ENCODE data around the gene RBFOX2. TPM values are rescaled to one million over a fixed set of nuclear protein-coding genes. Genes with fewer than 3 reads are reported as not detected.
A peak's percentile ranks its signal among the peaks of the same experiment; 100 is the strongest.

RBFOX2 gene
- total RNA-seq, 3 donors from 2014 or later = 63.4 to 97.3 (median 85.5) TPM

GRCh38 chr22:35892192-35892591 lies 136.4 kb downstream of the RBFOX2 start:
- no peak for TF ChIP-seq POLR2A (IDR thresholded peaks at IDR 0.05)
- no peak for TF ChIP-seq CTCF (IDR thresholded peaks at IDR 0.05)
- TF ChIP-seq POLR2AphosphoS5 (IDR thresholded peaks at IDR 0.05) = no peak
- H3K4me1 ChIP-seq = no peaks in the 10 kb centered on the region
- H3K27ac ChIP-seq = peak overlapping the region in 1 of 2 donors; percentile 8
- H3K9me3 ChIP-seq = no peaks in the 10 kb centered on the region
- H3K27me3 ChIP-seq = no peaks in the 10 kb centered on the region
- H3K4me3 ChIP-seq = no peak overlapping the region
- no peak for DNase-seq (ENCODE audit: low spot score in 2 of 2)
- intact Hi-C loops (cut with DNase I; ENCODE audit: low total_unique reads) = no loop called here
- no peaks in the 10 kb centered on the region for H3K36me3 ChIP-seq

GRCh38 chr22:35891442-35891841 lies 137.2 kb downstream of the RBFOX2 start:
- H3K4me3 ChIP-seq = no peak overlapping the region
- intact Hi-C loops (cut with DNase I; ENCODE audit: low total_unique reads) = no loop called here
- no peaks in the 10 kb centered on the region for H3K9me3 ChIP-seq
- no peak overlapping the region for H3K27ac ChIP-seq
- TF ChIP-seq POLR2A (IDR thresholded peaks at IDR 0.05) (no peak), CTCF (IDR thresholded peaks at IDR 0.05) (no peak), POLR2AphosphoS5 (IDR thresholded peaks at IDR 0.05) (no peak)
- no peaks in the 10 kb centered on the region for H3K4me1 ChIP-seq
- no peak for DNase-seq (ENCODE audit: low spot score in 2 of 2)
- H3K27me3 ChIP-seq = no peaks in the 10 kb centered on the region
- H3K36me3 ChIP-seq = no peaks in the 10 kb centered on the region

GRCh38 chr22:35889071-35889470 lies 139.6 kb downstream of the RBFOX2 start:
- H3K4me3 ChIP-seq = no peak overlapping the region
- no peaks in the 10 kb centered on the region for H3K36me3 ChIP-seq
- TF ChIP-seq CTCF (IDR thresholded peaks at IDR 0.05) = no peak
- no peak for TF ChIP-seq POLR2A (IDR thresholded peaks at IDR 0.05)
- no peak for TF ChIP-seq POLR2AphosphoS5 (IDR thresholded peaks at IDR 0.05)
- no peak overlapping the region for H3K27ac ChIP-seq
- DNase-seq (ENCODE audit: low spot score in 2 of 2) = no peak
- no peaks in the 10 kb centered on the region for H3K4me1 ChIP-seq
- no peaks in the 10 kb centered on the region for H3K9me3 ChIP-seq
- H3K27me3 ChIP-seq = no peaks in the 10 kb centered on the region
- intact Hi-C loops (cut with DNase I; ENCODE audit: low total_unique reads) = no loop called here

GRCh38 chr22:35888181-35888870 lies 140.3 kb downstream of the RBFOX2 start:
- no peaks in the 10 kb centered on the region for H3K36me3 ChIP-seq
- H3K27ac ChIP-seq = no peak overlapping the region
- TF ChIP-seq CTCF (IDR thresholded peaks at IDR 0.05) = no peak
- TF ChIP-seq POLR2A (IDR thresholded peaks at IDR 0.05) = no peak
- TF ChIP-seq POLR2AphosphoS5 (IDR thresholded peaks at IDR 0.05) = no peak
- no peak overlapping the region for H3K4me3 ChIP-seq
- H3K27me3 ChIP-seq = no peaks in the 10 kb centered on the region
- intact Hi-C loops (cut with DNase I; ENCODE audit: low total_unique reads) = no loop called here
- no peak for DNase-seq (ENCODE audit: low spot score in 2 of 2)
- H3K4me1 ChIP-seq = peaks cover 0 to under 1% of the 10 kb centered on the region in 2 donors
- H3K9me3 ChIP-seq = no peaks in the 10 kb centered on the region

GRCh38 chr22:35887296-35887875 lies 141.2 kb downstream of the RBFOX2 start:
- H3K4me1 ChIP-seq = peaks cover 5 to 10% of the 10 kb centered on the region in 2 donors
- TF ChIP-seq POLR2AphosphoS5 (IDR thresholded peaks at IDR 0.05) (no peak), CTCF (IDR thresholded peaks at IDR 0.05) (no peak), POLR2A (IDR thresholded peaks at IDR 0.05) (no peak)
- no peak overlapping the region for H3K4me3 ChIP-seq
- H3K27ac ChIP-seq = no peak overlapping the region
- H3K36me3 ChIP-seq = no peaks in the 10 kb centered on the region
- intact Hi-C loops (cut with DNase I; ENCODE audit: low total_unique reads) = no loop called here
- no peaks in the 10 kb centered on the region for H3K9me3 ChIP-seq
- DNase-seq (ENCODE audit: low spot score in 2 of 2) = no peak
- H3K27me3 ChIP-seq = no peaks in the 10 kb centered on the region

Data from breast epithelium (tissue), 4 donors.